HG03139 (cell line): ENCODE data around the gene RPAP2.
"Not testable (repeated sequence)": the region's sequence is repeated elsewhere in the genome, so short reads cannot be mapped to it uniquely, and the experiment has no call there.

ENCODE experiments used
- ATAC-seq: cut with Tn5 transposase; IDR thresholded peaks from one replicate; pipeline ENCODE4 v1.9.1; 2021; ENCODE audit not compliant: unreplicated experiment

The RPAP2 gene

DNA sequence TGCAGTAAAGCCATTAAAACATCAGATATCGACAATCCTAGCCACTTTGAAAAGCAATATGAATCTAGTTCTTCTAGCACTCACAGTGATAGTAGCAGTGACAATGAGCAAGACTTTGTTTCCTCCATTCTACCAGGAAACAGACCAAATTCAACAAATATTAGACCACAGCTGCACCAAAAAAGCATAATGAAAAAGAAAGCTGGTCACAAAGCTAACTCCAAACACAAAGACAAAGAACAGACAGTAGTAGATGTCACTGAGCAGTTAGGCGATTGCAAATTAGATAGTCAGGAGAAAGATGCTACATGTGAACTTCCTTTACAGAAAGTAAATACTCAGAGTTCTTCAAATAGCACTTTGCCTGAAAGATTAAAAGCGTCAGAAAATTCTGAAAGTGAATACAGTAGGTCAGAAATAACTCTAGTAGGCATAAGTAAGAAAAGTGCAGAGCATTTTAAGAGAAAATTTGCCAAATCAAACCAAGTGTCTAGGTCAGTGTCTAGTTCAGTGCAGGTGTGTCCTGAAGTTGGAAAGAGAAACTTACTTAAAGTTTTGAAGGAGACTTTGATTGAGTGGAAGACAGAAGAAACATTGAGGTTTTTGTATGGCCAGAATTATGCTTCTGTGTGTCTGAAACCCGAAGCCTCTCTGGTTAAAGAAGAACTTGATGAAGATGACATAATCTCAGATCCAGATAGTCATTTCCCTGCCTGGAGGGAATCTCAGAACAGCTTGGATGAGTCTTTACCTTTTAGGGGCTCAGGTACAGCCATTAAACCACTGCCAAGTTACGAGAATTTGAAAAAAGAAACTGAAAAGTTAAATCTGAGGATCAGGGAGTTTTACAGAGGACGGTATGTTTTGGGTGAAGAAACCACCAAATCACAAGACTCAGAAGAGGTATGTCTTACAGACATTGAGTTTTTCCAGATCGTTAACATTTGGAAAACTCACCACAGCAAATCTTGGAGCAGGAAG is 24.9 kb downstream of the RPAP2 start:
- ATAC-seq = no peak

DNA sequence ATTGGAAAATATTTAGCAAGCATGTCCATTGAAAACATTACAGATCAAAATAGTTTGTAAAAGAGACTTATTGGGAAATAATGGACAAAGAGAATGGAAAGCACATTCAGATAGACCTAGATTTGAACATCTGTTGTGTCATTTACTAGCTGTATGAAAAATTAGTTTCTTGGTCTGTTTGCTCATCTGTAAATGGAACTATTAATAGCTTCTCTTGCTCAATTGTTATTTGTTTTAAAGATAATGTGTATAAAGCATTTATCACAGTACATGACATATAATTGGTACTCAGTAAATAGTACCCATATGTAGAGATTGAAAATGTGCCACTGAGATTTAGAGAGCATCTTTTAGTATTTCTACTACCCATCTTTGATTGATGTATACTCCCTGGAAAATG is 25.9 kb downstream of the RPAP2 start:
- no peak for ATAC-seq

DNA sequence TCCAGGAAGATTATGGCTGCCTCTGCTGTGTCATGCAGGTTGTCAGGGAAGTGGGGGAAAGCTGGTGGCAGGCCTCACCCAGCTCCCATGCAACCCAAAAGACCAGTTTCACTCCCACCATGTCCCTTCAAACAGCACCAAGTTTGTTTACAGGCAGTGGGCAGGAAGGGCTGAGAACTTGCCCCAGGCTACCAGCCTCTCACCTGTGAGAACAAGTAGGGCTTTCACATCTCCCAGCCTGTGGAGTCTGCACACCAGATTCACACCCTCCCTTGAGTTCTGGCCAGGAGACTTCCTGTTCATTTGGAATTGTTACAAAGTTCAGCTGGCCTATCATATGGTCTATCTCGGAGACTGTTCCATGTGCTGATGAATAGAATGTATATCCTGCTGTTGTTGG is 27.8 kb downstream of the RPAP2 start:
- ATAC-seq = no peak

DNA sequence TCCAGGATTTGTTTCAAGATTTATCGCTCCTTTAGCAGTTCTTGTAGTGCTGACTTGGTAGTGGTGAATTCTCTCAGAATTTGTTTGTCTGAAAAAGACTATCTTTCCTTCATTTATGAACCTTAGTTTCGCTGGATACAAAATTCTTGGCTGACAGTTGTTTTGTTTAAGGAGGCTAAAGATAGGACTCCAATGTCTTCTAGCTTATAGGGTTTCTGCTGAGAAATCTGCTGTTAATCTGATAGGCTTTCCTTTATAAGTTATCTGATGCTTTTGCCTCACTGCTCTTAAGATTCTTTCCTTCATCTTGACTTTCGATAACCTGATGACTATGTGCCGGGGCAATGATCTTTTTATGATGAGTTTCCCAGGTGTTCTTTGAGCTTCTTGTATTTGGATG is 28.9 kb downstream of the RPAP2 start:
- ATAC-seq = no peak

DNA sequence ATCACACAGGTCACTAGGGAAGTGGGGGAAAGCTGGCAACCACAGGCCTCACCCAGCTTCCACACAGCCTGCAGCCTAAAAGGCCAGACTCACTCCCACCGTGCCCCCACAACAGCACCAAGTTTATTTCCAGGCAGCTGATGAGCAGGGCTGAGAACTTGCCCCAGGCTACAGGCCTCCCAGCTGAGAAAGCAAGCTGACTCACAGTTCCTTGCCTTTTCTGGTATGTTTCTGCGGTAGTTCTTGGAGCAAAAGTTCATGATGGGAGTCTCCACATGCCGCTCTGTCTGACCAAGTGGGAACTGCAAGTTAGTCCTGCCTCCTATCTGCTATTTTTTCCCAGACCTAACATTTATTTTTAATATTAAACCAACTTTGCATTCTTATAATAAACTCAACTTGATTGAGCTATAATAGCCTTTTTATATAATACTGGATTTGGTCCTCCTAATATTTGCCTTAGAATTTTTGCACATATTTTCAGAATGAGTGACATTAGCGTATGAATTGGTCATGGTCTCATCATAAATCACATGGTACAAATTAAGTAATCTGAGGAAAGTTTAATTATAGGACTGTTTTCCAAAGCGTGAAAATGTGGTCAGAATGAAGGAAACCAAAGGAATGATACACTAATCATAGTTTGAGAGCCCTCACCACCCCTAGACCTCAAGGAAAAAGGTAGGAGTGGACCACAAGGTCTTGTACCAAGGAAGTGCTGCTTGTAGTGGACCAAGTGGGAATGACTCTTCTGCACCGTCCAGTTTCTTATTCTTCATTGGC is 30.7 kb downstream of the RPAP2 start:
- ATAC-seq = no peak

DNA sequence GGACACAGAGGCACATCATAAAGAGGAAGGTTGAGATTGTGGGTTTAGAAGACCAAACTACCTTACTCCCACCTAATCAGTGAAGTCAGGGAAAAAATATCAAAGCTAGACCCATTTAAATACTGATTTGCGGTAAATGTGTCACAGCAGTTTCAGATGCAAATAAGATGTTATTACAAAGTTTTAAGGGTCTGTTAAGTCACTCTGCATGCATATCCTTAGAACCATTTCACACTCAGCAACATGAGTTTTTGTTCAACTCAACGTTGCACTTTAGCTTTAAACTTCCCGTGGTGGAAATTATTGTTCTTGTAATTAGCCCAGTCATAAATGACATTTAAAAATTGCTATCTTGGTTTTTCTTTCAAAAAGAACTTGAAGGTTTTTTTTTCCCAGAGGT is 34.8 kb downstream of the RPAP2 start:
- no peak for ATAC-seq

DNA sequence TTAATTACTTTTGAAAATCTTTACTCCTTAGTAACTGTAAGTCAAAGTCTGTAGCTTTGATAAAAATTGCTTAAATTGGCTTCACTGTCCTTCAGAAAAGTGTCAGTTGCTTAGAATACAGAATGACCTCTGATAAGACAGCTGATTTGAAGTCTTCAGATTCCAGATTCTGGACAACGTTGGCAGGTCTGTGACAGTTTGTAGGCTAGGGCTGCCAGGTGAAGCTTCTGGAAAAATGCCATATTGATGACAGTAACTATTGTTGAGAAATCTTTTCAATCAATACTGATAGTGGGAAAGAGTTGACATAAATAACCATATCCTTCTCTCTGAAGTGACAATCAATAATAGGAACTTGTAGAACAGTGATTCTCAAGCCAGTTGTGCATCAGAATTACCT is 41.3 kb downstream of the RPAP2 start:
- ATAC-seq = no peak

DNA sequence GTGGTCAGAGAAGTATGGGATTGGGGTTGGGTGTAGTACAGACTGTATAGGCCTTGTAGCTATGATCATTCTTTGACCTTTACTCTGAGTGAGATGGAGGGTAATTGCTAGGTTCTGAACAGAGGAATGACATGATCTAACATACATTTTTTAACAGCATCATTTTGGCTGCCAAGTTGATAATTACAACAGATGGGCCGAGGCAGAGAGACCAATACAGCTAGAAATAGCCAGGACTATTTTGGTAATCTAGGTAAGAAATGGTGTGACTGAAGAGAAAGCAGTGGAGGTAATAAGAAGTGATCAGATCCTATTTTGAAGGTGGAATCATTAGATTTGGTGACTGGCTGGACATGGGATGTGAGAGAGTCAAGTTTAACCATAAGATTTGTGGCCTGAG is 43.5 kb downstream of the RPAP2 start:
- ATAC-seq = no peak

DNA sequence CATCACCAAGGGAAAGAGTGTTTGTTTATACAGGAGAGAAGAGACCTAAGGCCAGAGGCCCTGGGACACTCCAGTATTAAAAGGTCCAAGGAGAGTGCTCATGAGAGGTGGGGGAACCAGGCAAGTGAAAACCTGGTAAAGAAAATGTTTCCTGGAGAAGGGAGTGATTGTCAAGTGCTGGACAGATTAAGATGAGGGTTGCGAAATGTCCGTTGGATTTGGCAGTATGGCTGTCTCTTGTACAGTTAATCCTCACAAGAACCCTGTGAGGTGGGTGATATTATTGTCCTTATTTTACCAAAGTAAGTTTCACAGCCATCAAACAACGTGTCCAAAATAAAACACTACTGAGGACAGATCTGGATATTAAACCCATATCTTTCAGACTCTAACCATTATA is 44.2 kb downstream of the RPAP2 start:
- ATAC-seq = no peak

DNA sequence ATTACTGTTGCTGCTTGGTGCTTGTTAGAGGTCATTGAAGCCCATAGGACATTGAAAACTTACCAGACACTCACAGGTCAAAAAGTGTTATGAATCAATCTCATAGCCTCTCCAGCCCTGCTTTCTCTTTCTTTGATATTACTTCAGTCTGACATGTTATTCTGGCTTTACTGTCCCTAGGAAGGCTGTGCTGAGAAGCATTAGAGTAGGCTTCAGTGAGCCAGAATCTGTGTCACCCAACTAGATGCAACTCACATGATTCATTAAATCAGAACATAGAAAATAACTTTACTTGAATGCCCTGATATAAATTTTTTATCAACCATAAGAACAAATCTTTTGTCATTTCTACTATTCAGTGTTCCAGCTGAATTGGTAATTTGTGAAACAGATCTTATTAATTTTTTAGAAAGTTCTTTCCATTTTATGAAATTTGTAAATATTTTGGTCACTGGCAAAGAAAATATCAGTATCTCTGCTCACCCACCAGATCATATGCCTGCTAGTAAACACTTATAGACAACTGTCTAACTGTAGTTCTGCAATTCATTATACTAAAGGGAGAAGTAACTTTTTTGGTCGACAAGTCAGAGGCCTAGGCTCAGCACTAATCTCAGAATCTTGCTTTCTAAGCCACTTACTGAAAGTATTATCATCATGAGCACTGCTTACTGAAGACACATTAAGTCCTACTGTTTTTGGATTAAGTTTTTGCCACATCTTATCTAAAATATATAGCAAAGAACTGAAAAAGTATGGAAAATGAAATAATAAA is 48.2 kb downstream of the RPAP2 start:
- no peak for ATAC-seq

DNA sequence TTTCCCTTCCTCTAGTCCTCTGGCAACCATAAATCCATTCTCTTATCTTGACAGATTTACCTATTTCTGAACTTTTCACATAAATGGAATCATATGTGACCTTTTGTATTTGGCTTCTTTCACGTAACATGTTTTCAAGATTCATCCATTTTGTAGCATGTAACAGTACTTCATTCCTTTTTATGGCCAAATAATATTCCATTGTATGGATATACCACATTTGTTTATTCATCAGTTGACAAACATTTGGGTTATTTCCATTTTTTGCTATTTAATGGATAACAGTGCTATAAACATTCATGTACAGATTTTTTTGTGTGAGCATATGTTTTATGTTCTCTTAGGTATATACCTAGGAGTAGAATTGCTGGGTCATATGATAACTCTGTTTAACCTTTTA is 54.0 kb downstream of the RPAP2 start:
- no peak for ATAC-seq

DNA sequence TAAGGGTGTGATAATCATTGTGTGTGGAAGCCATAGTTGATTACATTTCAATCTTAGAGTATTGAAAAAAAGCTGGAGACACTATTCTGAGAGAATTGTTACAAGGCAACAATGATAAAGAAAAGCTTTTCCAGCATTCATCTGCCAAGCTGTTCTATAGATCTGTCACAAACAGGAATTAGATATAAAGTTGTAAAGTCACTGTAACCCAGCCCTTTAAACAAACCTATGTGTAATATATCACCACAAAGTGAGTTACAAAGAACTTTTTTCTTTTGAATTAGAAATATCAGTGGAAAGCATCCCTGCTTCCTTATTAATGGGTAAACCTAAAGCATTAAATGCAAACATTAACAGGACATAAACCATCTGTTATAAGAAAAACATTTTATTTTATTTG is 55.4 kb downstream of the RPAP2 start:
- no peak for ATAC-seq

DNA sequence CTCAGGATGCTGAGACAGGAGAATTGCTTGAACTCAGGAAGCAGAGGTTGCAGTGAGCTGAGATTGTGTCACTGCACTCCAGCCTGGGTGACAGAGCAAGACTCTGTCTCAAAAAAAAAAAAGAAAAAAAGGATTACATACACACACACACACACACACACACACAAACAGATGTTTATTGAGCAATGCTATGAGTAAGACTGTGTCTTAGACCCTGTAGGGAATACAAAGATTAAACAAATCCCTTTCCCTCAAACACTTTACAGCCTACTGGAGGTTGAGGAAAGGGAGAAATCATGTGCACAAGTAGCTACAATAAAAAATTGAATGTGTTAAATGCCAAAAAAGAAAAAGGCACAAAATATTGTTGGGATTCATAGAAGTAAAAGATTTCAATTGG is 58.1 kb downstream of the RPAP2 start:
- no peak for ATAC-seq

DNA sequence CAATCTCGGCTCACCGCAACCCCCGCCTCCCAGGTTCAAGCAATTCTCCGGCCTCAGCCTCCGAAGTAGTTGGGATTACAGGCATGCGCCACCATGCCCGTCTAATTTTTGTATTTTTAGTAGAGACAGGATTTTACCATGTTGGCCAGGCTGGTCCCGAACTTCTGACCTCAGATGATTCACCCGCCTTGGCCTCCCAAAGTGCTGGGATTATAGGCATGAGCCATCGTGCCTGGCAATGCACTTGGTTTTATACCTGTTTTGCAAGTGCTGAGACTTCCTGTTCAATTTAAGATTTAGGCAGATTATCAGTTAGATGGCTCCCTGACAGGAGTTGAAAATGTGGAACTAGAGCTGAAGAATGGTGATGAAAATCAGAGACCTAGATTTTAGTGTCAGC is 60.5 kb downstream of the RPAP2 start:
- ATAC-seq = not testable (repeated sequence)

DNA sequence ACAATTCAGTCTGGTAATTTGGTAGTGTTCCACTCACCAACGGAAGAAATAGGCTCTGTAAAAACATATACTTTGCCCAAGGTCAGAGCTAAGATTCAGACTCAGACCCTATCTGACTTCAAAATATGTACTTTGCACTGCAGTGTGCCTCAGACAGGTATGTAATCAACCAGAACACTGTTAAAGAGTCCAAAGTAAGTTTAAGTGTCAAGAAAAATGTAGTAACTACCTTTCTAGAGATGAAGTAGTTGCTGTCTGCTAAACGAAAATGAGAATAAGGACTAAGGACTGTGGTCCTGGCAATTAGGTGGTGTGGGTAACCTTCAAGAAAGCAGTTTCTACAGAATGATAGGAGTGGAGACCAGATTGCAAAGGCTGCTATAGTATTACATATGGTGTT is 61.1 kb downstream of the RPAP2 start:
- no peak for ATAC-seq

DNA sequence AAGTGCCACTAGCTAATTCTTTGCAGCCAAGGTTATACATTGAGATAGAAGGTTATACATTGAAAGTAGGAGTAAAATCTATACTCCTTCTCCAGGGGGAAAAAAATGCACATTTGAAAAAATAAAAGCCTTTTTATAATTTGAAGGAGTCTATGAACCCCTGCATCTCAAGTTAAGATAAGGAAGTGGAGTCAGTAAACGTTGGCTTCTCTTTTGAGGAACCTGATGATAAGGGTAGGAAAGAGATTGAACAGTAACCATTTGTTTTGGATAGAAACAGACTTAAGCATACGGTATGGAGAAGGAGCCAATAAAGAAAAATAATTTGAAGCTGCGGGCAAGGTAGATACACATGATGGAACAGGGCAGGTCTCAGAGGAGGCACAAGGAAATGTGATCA is 64.1 kb downstream of the RPAP2 start:
- no peak for ATAC-seq

DNA sequence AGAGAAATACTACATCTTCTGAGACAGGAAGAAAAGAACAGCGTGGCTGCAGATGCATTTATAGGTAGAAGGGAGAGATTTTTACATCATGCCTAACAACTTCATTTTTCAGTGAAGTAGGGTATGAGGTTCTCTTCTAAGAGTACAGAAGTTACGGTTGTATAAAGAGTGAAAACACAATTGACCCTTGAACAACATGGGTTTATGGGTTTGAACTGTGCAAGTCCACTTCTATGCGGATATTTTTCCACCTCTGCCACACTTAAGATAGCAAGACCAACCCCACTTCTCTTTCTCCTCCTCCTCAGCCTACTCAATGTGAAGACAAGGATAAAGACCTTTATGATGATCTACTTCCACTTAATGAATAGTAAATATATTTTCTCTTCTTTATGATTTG is 64.5 kb downstream of the RPAP2 start:
- ATAC-seq = no peak

DNA sequence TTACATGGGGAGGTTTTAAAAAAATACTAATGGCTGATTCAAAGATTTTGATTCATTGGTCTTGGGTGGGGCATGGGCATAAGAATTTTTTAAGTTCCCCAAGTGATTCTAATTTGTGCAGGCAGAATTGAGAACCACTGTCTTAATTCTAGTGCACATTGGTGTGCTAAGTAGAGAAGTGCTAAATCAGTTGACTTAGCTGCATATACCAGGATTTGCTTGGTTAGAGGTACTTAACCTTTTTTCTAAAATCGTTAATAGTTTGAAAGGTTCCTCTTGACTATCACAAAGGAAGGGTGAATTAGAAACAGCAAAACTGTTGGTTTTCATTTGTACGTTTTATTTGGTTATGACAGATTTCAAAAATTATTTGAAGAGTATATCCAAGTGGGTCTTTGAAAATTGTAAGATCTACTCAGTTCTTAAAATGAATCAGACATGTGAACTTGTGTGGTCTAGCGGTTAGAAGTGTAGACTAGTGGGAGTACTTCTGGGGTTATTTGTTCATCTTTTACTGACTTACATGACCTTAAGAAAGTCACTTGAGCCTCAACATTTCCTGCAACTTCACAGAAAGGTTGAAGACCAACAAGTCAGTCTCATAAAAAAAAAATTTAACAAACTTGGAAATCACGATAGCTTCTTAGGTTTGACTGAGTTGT is 66.7 kb downstream of the RPAP2 start:
- ATAC-seq = no peak

DNA sequence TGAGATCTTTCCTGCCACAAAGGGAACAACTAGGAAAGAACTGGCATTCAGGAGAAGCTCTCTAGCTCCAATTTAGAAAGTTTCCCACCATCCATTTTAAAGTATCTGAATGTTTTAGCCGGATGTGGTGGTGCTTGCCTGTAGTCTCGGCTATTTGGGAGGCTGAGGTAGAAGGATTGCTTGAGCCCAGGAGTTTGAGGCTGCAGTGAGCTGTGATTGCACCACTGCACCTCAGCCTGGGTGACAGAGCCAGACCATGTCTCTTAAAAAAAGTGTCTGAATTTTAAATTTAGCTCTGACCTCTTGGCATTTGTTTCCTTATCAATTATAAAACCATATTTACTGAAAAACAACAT is 67.2 kb downstream of the RPAP2 start:
- no peak for ATAC-seq

DNA sequence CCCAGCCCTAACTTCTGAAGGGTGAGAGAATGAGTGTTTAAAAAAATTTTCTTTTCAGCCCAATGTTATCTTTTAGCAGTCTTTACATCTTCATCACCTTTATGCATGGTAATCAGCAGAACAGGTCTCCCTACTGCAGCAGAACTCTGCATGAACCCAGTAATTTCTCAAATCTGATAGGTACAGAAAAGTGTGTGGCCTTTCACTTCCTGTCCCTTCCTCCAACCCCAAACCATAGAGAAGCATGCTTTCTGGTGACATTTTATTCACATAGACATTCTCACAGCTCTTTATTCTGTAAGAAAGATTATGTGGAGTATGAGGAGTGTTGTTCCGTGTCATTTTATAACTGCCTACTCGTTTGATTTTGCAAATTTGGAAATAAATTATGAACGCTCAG is 68.6 kb downstream of the RPAP2 start:
- no peak for ATAC-seq

DNA sequence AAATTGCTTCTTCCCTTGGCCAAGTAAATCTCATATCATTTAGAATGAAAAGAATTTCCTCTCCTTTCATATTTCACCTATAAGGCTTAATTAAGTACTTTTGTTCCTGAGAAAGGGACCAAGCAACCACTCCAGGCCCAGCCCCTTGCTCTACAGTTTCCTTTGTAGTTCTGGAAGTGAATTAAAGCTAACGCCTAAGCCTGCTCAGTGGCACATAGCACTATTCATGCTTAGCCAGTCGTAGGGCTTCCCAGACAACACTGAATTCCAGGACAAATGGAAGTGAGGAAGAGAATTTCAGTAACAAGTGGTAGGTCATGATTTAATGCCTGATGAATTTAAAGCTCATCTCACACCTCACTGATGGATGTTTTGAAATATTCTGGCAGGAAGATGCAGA is 73.3 kb downstream of the RPAP2 start:
- no peak for ATAC-seq
